GM18858 (cell line): ENCODE data around the gene SAE1.

Experiments used
- ATAC-seq: cut with Tn5 transposase; IDR thresholded peaks from one replicate; pipeline ENCODE4 v1.9.1; 2021; ENCODE audit not compliant: unreplicated experiment

SAE1 gene

GRCh38 chr19:47210180-47210490 lies 79.5 kb downstream of the SAE1 start:
- ATAC-seq, result no peak

DNA sequence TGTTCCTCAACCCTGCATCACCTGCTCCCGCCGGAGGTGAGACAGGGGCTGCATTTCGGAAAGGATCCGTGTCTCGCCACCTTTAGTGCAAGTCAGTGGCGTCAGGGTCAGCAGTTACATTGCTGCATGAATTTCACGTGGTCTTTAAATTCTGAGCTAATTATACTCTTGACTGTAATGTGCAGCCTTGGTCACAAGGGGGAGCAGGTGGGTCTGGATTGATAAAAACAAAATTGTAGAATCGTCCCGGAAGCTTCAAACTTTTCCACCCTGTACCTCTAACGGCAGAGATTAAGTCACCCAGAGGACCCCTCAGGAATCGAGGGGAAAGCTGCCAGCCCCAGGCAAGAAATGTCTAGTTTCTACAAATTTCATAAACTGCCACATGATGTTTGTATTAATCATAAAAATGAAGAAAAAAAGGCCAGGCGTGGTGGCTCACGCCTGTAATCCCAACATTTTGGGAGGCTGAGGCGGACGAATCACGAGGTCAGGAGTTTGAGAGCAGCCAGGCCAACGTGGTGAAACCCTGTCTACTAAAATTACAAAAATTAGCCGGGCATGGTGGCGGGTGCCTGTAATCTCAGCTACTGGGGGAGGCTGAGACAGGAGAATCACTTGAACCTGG lies 80.2 kb downstream of the SAE1 start:
- ATAC-seq, result no peak

DNA sequence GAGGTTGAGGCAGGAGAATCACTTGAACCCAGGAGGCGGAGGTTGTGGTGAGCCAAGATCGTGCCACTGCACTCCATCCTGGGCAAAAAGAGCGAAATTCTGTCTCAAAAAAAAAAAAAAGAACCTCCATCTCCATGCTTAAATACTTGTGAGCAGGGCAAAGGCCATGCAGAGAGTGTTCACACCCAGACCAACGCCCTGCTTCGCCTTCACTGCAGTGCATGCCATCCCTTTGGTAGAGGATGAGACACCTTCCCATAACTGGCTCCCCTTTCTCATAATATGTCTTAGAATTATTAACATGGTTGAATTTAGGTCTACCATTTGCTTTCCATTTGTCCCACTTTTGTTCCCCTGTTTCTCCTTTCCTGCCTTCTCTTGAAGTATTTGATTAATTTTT lies 84.9 kb downstream of the SAE1 start:
- no peak for ATAC-seq

DNA sequence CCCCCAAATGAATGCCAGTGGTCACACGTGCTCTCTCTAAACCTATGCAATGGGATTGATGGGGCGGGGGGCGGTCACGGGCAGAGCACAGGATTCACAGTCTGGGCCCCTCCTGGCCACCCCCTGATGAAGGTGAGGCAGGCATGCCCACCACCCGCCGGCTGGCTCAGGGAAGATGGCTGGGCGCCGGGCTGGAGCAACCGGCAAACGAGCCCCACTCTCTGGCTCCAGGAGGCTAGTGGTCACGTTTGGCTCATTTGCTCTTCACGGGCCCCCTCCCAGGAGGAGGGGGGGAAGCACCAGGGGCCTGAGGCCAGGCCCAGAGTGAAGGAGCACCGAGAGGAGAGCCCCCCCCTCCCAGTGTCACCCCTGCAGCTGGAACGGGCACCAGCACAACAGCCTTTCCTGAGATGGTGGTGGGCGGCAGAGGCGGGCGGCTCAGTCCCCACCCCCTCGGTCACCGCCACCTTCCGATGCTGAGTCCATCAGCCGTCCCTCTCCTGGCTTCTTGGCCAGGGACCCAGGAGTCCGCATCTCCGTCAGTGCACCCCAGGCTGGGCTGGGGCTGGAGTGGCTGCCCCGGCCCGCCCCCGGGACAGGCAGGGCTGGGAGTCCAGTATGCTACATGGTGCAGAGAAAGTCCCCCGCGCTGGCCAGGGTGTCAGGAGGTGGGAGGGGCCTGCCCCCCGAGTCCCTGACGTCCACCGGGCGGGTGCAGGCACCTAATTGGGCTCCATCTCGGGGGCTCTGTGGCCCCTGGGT lies 90.6 kb downstream of the SAE1 start:
- ATAC-seq, result no peak

DNA sequence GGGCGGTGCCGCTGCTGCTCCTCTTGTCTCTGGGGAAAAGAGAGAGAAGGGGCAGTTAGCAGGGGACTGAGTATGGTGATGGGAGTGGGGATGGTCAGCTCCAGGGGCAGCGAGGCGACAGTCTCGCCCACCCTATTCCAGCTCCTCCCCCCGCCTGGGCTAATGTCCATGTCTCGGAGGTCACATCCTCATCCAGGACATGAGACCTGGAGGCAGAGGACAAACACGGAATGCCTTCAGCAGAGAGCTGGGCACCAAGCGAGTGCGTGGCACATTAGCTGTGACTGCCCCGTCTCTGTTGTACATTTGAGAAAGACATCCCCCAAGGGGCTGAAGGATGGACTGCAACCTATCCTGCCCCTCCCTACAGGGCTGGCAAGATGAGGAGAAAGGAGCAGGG lies 91.3 kb downstream of the SAE1 start:
- no peak for ATAC-seq

DNA sequence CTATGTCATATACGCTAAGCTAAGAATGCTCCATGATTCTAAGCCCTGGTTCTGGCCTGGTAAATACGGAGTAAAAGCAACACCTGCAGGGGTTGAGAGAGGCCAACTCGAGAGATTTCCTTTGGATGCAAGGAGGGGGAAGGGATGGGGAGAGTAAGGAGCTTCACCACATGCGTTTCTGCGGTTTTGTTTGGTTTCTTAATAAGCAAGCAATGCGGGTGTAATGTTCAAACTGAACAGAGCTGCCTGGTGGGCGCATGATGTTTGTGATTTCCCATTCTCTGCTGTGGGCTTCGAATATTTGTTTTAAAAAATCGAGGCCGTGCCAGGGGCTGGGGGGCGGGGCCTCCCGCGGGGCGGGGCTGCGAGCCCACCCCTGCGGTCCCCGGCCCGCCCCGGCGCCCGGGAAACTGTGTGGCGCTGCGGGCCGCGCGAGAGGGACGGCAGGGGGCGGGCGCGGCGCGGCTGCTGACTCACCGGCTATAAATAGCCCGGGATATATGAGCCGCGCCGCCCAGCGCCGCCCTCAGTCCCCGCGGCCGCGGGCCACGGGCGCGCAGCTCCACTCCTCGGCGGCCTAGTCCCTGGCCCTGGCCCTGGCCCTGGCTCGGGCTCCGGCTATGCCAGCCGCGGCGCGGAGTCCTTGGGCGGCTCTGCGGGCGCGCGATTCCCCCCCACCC lies 95.3 kb downstream of the SAE1 start:
- ATAC-seq, result peak; percentile 30

- peak; percentile 3 for ATAC-seq
These were observed 96.1 kb downstream of the SAE1 start for GRCh38 chr19:47226426-47227351.

GRCh38 chr19:47227352-47228167 lies 96.9 kb downstream of the SAE1 start:
- ATAC-seq, result no peak

GRCh38 chr19:47228168-47228936 lies 97.7 kb downstream of the SAE1 start:
- ATAC-seq, result no peak

GRCh38 chr19:47228937-47229675 lies 98.5 kb downstream of the SAE1 start:
- ATAC-seq, result no peak

GRCh38 chr19:47229676-47230053 lies 99.0 kb downstream of the SAE1 start:
- no peak for ATAC-seq

- no peak for ATAC-seq
These were observed 99.7 kb downstream of the SAE1 start for GRCh38 chr19:47230054-47230920.

GRCh38 chr19:47230921-47231214 lies 100.2 kb downstream of the SAE1 start, which contains the start of gene BBC3:
Gene BBC3 (minus strand): TSS chr19:47231199. CDS start chr19:47228431, 2,768 bp downstream.
- no peak for ATAC-seq

- no peak for ATAC-seq
These were observed 100.8 kb downstream of the SAE1 start for GRCh38 chr19:47231215-47232054.

DNA sequence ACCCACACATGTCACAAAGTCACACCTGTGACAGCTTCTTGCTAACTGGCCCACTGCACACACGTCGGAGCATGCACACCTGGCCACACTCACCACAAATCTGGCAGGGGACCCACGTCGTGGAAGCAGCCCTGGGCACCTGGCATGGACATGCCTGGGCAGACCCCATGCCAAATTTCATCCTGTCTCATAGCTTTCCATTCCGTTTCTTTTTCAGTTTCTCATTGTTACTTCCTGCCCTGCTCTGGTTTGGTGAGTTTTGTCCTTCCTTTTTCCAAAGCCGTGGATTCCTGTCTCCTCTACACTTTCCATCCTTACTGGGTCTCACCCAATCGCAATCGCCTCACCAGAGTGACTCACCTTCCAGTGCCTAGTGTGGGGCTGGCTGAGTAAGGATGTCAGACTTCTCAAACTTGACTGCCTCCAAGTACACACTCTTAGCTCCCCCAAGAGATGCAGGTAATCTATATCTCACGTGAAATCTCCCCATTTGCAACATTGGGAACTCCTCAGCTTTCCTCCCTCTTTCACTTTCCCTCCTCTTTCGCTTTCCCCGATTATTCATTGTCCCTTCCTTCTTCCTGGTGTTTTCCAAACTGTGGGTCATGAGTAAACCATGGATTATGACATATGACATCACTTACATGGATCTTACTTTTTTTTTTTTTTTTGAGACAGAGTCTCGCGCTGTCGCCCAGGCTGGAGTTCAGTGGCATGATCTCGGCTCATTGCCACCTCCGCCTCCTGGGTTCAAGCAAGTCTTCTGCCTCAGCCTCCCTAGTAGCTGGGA lies 102.0 kb downstream of the SAE1 start:
- ATAC-seq, result no peak

GRCh38 chr19:47236072-47236675 lies 105.5 kb downstream of the SAE1 start:
- no peak for ATAC-seq
